WI38 (cell line): ENCODE data around the gene RAB39A.

Experiments used
- H3K4me3 ChIP-seq: 2 replicates; pipeline ENCODE4 v1.5.1; 2011; ENCODE audit warnings: low read depth, mild to moderate bottlenecking, control low read depth, low read length
- TF ChIP-seq, protein P1 (sequence below): IDR thresholded peaks from 2 replicates; pipeline ENCODE4 v1.5.1; 2012; ENCODE audit warnings: low read depth, mild to moderate bottlenecking, control low read depth, low read length

The RAB39A gene

DNA sequence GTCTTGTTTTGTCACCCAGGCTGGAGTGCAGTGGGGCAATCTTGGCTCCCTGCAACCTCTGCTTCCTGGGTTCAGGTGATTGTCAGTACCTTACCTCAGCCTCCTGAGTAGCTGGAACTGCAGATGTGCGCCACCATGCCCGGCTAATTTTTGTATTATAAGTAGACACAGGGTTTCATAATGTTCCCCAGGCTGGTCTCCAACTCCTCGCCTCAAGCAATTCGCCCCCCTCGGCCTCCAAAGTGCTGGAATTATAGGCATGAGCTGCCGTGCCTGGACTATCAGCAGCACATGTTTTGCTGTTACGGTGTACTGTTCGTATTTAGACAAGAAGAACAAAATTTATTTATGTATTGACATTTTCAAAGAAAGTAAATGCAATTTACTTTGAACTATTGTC lies 34.8 kb downstream of the RAB39A start:
- TF ChIP-seq, protein P1, sequence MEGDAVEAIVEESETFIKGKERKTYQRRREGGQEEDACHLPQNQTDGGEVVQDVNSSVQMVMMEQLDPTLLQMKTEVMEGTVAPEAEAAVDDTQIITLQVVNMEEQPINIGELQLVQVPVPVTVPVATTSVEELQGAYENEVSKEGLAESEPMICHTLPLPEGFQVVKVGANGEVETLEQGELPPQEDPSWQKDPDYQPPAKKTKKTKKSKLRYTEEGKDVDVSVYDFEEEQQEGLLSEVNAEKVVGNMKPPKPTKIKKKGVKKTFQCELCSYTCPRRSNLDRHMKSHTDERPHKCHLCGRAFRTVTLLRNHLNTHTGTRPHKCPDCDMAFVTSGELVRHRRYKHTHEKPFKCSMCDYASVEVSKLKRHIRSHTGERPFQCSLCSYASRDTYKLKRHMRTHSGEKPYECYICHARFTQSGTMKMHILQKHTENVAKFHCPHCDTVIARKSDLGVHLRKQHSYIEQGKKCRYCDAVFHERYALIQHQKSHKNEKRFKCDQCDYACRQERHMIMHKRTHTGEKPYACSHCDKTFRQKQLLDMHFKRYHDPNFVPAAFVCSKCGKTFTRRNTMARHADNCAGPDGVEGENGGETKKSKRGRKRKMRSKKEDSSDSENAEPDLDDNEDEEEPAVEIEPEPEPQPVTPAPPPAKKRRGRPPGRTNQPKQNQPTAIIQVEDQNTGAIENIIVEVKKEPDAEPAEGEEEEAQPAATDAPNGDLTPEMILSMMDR, result no peak
- no peak overlapping the region for H3K4me3 ChIP-seq

DNA sequence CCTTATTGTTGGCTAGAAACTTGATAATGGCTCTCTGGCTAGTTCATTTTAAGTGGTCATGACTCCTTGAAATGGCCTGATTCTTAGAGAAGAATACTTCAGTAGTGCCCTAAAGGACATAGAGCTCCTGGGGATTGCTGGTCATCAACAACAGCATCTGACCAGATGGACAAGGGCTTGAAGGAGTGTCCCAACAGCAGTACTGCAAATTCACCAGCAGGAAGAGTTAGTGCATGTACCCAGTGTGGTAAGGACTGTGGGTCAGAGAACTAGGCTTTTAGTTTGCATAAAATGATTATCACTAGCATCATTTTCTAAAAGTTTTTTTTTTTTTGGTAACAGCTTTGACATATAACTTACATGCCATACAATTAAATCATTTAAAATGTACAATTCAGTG lies 41.0 kb downstream of the RAB39A start:
- H3K4me3 ChIP-seq, result no peak overlapping the region
- TF ChIP-seq, protein P1, result no peak

GRCh38 chr11:107970049-107970448 lies 41.8 kb downstream of the RAB39A start:
- H3K4me3 ChIP-seq, result no peak overlapping the region
- TF ChIP-seq, protein P1, result no peak

- TF ChIP-seq, protein P1, result no peak
- H3K4me3 ChIP-seq, result no peak overlapping the region
Measured at GRCh38 chr11:107973641-107974040, 45.4 kb downstream of the RAB39A start.

DNA sequence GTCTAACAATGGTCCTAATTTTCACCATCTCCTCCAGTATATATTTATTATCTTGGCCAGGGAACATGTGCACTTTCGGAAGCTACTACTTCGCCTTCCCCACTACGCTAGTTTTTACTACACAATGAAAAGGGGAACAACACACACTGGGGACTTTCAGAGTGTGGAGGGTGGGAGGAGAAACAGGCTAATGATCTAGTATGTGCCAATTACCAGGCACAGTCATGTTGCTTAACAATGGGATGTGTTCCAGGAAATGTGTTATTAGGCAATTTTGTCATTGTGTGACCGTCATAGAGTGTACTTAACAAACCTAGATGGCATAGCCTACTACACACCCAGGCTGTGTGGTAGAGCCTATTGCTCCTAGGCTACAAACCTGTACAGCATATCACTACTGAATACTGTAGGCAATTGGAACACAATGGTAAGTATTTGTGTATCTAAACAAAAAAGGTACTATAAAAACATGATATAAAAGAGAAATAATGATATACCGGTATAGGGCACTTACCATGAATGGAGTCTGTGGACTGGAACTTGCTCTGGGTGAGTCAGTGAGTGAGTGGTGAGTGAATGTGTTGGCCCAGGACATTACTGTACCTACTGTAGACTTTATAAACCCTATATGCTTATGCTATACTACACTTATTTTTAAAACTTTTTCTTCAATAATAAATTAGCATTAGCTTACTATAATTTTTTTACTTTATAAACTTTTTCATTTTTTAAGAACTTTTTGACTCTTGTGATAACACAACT lies 60.3 kb downstream of the RAB39A start:
- TF ChIP-seq, protein P1, result no peak
- H3K4me3 ChIP-seq, result no peak overlapping the region

DNA sequence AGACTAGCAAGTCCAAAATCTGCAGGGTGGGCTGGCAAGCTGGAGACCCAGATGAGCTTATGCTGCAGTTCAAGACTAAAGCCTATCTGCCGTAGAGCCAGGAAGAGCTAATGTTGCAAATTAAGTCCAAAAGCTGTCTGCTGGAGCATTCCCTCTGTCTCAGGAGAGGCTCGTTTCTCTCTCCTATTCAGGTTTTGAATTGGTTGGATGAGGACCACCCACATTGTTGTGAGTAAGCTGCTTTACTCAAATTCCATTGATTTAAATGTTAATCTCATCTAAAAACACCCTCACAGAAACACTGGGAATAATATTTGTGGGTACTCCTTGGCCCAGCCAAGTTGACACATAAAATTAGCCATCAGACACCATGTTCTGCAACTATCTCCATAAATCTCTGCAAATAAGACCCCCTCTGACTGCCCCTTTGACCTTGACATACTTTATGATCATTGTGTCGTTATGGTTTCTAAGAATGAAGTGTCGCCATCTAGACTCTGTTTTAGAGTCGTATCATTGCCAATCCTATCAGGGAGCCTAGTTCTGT lies 63.7 kb downstream of the RAB39A start:
- H3K4me3 ChIP-seq, result no peak overlapping the region
- TF ChIP-seq, protein P1, result no peak

- TF ChIP-seq, protein P1, result no peak
- no peak overlapping the region for H3K4me3 ChIP-seq
Measured at GRCh38 chr11:107996006-107996776, 67.9 kb downstream of the RAB39A start.
